Inflammatory macrophage treated with lipopolysaccharide for 1 hour (primary cell): ENCODE data around the gene KHDRBS2.
A peak's percentile ranks its signal among the peaks of the same experiment; 100 is the strongest.
"Not testable (repeated sequence)": the region's sequence is repeated elsewhere in the genome, so short reads cannot be mapped to it uniquely, and the experiment has no call there.

ENCODE experiments used
- DNase-seq, 2 donors: peaks; one replicate each; pipeline ENCODE4 v3.0.0-alpha.2; 2020 to 2022

KHDRBS2 gene

GRCh38 chr6:61835237-61835636 lies 450.8 kb downstream of the KHDRBS2 start:
- DNase-seq = no peak

- no peak for DNase-seq
These were observed 452.8 kb downstream of the KHDRBS2 start for GRCh38 chr6:61833176-61833755.

GRCh38 chr6:61817716-61818115 lies 468.3 kb downstream of the KHDRBS2 start:
- DNase-seq = no peak

- no peak for DNase-seq
These were observed 476.0 kb downstream of the KHDRBS2 start for GRCh38 chr6:61810047-61810446.

GRCh38 chr6:61809004-61809595 lies 476.9 kb downstream of the KHDRBS2 start:
- DNase-seq = peak; percentile 33 to 45

- no peak for DNase-seq
These were observed 498.0 kb downstream of the KHDRBS2 start for GRCh38 chr6:61787998-61788397.

- not testable (repeated sequence) for DNase-seq
These were observed 516.6 kb downstream of the KHDRBS2 start for GRCh38 chr6:61769446-61769845.

- DNase-seq = no peak
These were observed 530.3 kb downstream of the KHDRBS2 start for GRCh38 chr6:61755739-61756138.

GRCh38 chr6:61751986-61752385 lies 534.0 kb downstream of the KHDRBS2 start:
- DNase-seq = no peak

GRCh38 chr6:61745994-61746393 lies 540.0 kb downstream of the KHDRBS2 start:
- DNase-seq = no peak

- DNase-seq = no peak
These were observed 574.2 kb downstream of the KHDRBS2 start for GRCh38 chr6:61711849-61712248.

GRCh38 chr6:61688165-61688564 lies 597.9 kb downstream of the KHDRBS2 start:
- no peak for DNase-seq

- DNase-seq = no peak
These were observed 603.5 kb downstream of the KHDRBS2 start for GRCh38 chr6:61682562-61682961.

- no peak for DNase-seq
These were observed 606.4 kb downstream of the KHDRBS2 start for GRCh38 chr6:61679625-61680024.

- no peak for DNase-seq
These were observed 610.3 kb downstream of the KHDRBS2 start for GRCh38 chr6:61675734-61676133.

- no peak for DNase-seq
These were observed 636.2 kb downstream of the KHDRBS2 start for GRCh38 chr6:61649845-61650244.

GRCh38 chr6:61640463-61640862 lies 645.6 kb downstream of the KHDRBS2 start:
- DNase-seq = no peak
